SHP77 (cell line): ENCODE data around the gene SLC38A1.
"Not testable (repeated sequence)": the region's sequence is repeated elsewhere in the genome, so short reads cannot be mapped to it uniquely, and the experiment has no call there.

Experiments used
- DNase-seq, 2 experiments: peaks; one replicate each; lab custom pipeline; 2025; lab: John Stamatoyannopoulos, UW

The SLC38A1 gene

GRCh38 chr12:46164186-46164761 lies 104.6 kb downstream of the SLC38A1 start:
- DNase-seq: no peak

GRCh38 chr12:46162549-46163076 lies 106.2 kb downstream of the SLC38A1 start:
- not testable (repeated sequence) for DNase-seq

- no peak for DNase-seq
These were observed 107.7 kb downstream of the SLC38A1 start for GRCh38 chr12:46160981-46161690.

GRCh38 chr12:46160101-46160980 lies 108.5 kb downstream of the SLC38A1 start:
- no peak for DNase-seq

- DNase-seq: no peak
These were observed 109.4 kb downstream of the SLC38A1 start for GRCh38 chr12:46159309-46159901.

- DNase-seq: no peak
These were observed 110.3 kb downstream of the SLC38A1 start for GRCh38 chr12:46158501-46158900.

DNA sequence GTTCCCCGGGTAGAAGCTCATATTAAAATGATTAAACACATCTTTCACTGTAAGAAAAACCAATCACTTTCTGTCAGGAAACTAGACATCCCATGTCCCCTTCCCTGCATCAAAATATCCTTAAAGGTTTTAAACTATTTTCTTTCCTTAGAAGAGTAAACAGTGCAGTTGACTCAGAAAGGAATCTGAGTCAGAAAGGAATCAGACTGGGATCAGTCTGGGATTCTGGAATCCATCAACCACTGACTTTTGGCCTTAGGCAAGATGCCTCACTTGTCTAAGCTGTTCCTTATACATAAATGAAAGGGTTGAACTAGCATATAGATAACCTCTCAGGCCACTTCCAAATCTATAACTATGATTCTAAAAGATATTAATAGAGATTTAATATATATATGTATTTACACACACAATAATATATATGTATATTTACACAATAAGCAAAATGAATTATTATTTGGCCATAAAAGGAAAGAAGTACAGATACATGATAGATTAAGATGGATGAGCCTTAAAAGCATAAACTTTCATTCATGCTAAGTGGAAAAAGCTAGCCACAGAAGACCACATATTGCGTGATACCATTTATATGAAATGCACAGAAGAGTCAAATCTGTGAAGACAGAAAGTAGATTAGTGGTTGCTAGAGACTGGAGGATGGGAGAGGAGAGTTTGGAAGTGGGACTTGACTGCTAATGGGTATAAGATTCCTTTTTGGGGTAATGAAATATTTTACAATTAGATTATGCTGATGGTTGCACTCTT lies 114.4 kb downstream of the SLC38A1 start:
- DNase-seq: no peak

GRCh38 chr12:46153268-46153872 lies 115.5 kb downstream of the SLC38A1 start:
- peak in 1 of 2 experiments; percentile 19 for DNase-seq

GRCh38 chr12:46152456-46152855 lies 116.4 kb downstream of the SLC38A1 start:
- no peak for DNase-seq

DNA sequence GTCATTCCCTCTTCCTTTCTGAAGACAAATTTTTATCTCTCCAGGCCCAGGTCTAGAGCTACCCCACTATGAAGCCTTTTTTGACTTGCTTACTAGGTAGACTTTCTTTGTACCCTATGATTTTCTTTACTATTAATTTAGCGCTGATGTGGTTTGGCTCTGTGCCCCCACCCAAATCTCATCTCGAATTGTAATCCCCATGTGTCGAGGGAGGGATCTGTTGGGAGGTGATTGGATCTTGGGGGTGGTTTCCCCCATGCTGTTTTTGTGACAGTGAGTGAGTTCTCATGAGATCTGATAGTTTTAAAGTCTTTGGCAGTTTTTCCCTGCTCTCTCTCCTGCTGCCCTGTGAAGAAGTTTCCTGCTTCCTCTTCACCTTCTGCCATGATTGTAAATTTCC lies 118.1 kb downstream of the SLC38A1 start:
- DNase-seq: no peak

GRCh38 chr12:46149905-46150304 lies 118.9 kb downstream of the SLC38A1 start:
- DNase-seq: no peak

DNA sequence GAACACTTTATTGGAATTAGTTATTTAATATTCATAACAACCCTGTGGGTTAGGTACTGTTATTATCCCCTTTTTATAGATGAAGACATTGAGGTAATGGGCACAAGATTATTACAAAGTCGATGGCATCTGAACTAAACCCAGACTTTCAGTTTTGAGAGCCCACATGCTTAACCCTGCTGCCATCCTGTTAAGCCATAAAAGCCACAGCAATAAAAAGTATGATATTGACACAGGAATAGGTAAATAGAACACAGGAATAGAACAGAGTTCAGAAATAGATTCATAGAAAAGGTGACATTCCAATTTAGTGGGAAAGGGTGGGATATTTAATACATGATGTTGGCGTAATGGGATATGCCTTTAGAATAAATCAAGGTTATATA lies 119.8 kb downstream of the SLC38A1 start:
- DNase-seq: no peak

DNA sequence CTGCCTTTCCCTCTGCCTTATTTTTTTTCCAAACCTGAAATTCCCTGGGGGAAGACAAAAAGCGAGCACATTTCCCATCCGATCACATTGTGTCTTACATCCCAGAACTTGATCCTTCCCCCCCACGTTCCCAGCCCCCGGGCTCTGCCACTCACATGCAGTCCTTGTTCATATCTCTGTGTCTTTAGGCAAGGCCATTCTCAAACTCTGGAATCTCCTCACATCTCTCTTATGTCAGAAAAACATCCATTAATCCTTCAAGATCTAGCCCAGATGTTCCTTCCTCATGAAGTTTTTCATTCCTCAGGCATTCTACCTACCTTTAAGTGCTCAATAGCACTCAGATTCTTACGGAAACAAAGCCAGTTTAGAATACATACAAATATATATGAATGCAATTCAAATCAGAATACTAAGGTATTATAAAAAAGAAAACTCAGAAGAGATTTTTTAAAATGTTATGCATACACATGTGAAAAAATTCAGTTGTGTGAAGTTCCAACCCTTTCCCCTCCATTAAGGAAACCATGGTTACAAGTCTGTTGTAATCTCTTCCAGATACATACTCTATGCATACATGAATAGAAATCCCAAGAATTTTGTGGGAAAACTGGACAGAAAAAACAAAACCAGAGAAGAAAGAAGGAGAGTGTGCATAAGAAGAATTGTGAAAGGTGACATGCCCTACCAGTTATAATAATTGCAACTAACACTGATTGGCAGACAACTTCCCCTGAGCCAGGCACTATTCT lies 120.3 kb downstream of the SLC38A1 start:
- no peak for DNase-seq

DNA sequence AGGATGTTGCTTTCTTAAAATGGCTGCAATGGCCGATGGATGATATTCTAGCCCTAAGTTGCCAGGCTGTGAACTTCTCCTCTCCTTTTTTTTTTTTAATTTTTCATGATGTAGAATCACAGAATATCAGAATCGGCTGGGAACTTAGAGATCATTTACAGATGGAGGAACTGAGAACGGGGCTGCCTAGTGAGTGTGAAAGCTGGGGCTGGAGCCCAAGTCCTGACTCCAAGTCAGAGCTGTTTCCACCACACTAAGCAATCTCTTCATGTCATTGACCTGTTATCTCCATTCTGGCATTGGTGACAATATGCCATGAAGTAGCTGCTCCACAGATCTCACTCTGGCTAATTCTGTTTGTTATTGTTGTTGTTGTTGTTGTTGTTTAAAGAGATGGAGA lies 121.7 kb downstream of the SLC38A1 start:
- no peak for DNase-seq

GRCh38 chr12:46145881-46146280 lies 123.0 kb downstream of the SLC38A1 start:
- DNase-seq: no peak

- DNase-seq: no peak
These were observed 124.4 kb downstream of the SLC38A1 start for GRCh38 chr12:46144433-46144832.

GRCh38 chr12:46136249-46136648 lies 132.6 kb downstream of the SLC38A1 start:
- DNase-seq: no peak

DNA sequence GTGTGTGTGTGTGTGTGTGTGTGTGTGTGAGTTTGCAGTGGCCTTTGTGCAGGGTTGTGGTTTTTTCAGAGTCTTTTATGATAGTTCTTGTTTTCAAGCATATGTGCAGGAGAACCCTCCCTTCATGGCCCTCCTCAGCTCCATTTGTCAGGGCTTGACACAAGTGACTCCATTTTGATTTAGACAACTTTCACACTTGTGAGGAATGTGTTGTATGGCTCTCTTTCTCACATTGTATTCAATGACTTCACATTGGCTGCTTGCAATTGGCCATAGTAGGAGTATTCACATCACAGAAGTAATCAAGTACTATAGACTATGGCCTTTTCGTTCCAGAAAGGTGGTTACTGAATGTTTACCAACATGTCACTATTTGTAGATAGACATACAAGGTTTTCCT lies 133.1 kb downstream of the SLC38A1 start:
- no peak for DNase-seq

DNA sequence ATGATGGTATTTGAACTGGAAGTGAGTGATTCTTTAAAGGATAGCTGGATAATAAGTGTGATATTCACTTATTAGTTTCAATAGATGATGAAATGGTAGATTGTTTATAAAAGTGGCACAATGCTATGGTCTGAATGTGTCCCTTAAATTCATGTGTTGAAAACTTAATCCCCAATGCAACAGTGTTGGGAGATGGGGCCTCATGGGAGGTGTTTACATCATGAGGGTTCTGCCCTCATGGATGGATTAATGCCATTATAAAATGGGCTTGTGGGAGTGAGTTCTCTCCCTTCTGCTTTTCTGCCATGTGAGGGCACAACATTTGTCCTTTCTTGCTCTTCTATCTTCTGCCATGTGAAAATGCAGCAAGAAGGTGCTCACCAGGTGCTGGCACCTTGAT lies 134.0 kb downstream of the SLC38A1 start:
- no peak for DNase-seq

- no peak for DNase-seq
These were observed 134.5 kb downstream of the SLC38A1 start for GRCh38 chr12:46134205-46134811.
